Measurements from ENCODE around the gene DAG1. TPM values are rescaled to one million over a fixed set of nuclear protein-coding genes. Genes with fewer than 3 reads are reported as not detected.

Gene DAG1
- total and polyA plus RNA-seq, 2 experiments from 2014 or later: 104 to 185 TPM

DNA sequence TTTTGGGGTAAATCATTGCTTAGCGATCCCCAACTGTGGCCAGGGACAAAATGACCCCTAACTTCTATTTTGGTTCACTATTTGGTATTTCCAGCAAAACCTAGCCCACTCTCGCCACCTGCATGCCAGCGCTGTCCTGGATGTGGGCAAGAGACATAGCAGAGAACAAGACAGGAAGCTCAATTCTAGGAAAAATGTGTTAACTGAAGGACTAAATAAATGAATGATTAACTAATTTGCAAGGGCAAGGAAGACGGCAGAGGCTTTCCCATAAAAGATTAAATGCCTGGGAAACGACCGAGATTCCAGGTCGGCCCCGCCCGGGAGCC, 41.4 kb upstream of the DAG1 start:
- Histone ChIP-seq H3K27ac (no peak overlapping the region), H3K9me3 (ENCODE audit: low read depth) (no peaks in the 10 kb centered on the region), H3K27me3 (no peaks in the 10 kb centered on the region), H3K36me3 (no peaks in the 10 kb centered on the region), H3K4me3 (peak overlapping the region; percentile 46), H3K4me1 (ENCODE audit: low read depth) (no peaks in the 10 kb centered on the region)
- TF ChIP-seq, protein P1, sequence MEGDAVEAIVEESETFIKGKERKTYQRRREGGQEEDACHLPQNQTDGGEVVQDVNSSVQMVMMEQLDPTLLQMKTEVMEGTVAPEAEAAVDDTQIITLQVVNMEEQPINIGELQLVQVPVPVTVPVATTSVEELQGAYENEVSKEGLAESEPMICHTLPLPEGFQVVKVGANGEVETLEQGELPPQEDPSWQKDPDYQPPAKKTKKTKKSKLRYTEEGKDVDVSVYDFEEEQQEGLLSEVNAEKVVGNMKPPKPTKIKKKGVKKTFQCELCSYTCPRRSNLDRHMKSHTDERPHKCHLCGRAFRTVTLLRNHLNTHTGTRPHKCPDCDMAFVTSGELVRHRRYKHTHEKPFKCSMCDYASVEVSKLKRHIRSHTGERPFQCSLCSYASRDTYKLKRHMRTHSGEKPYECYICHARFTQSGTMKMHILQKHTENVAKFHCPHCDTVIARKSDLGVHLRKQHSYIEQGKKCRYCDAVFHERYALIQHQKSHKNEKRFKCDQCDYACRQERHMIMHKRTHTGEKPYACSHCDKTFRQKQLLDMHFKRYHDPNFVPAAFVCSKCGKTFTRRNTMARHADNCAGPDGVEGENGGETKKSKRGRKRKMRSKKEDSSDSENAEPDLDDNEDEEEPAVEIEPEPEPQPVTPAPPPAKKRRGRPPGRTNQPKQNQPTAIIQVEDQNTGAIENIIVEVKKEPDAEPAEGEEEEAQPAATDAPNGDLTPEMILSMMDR (IDR thresholded peaks at IDR 0.05; ENCODE audit: low read depth, low read length): peak; percentile 8
- DNase-seq (ENCODE audit: low read depth in 1 of 2, low spot score in 1 of 2): no peak

DNA sequence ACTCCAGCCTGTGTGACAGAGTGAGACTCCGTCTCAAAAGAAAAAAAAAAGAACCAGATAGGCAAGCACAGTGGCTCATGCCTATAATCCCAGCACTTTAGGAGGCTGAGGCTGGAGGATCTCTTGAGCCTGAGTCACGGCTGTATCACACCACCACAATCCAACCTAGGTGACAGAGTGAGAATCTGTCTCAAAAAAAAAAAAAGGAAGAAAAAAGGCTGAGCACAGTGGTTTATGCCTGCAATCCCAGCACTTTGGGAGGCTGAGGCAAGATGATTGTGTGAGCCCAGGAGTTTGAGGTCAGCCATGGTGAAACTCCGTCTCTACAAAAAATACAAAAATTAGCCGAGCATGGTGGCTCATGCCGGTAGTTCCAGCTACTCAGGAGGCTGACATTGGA, 35.3 kb upstream of the DAG1 start:
- TF ChIP-seq, protein P1 (IDR thresholded peaks at IDR 0.05; ENCODE audit: low read depth, low read length): no peak
- H3K4me1 ChIP-seq (ENCODE audit: low read depth): no peaks in the 10 kb centered on the region
- no peak for DNase-seq (ENCODE audit: low read depth in 1 of 2, low spot score in 1 of 2)
- H3K27ac ChIP-seq: no peak overlapping the region
- H3K36me3 ChIP-seq: no peaks in the 10 kb centered on the region
- H3K27me3 ChIP-seq: no peaks in the 10 kb centered on the region
- H3K4me3 ChIP-seq: no peak overlapping the region
- no peaks in the 10 kb centered on the region for H3K9me3 ChIP-seq (ENCODE audit: low read depth)

DNA sequence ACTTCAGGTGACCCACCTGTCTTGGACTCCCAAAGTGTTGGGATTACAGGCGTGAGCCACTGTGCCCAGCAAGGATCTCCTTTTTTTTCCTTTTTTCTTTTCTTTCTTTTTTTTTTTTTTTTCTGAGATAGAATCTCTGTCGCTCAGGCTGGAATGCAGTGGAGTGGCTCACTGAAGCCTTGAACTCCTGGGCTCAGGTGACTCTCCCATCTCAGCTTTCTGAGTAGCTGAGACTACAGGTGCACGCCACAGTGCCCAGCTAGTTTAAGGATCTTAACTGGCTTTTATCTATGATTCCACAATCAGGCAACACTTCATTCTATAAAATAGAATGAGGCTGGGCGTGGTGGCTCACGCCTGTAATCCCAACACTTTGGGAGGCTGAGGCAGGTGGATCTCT, 24.7 kb upstream of the DAG1 start:
- Histone ChIP-seq H3K27me3 (no peaks in the 10 kb centered on the region), H3K4me1 (ENCODE audit: low read depth) (no peaks in the 10 kb centered on the region), H3K36me3 (no peaks in the 10 kb centered on the region), H3K9me3 (ENCODE audit: low read depth) (no peaks in the 10 kb centered on the region), H3K27ac (no peak overlapping the region), H3K4me3 (no peak overlapping the region)
- no peak for DNase-seq (ENCODE audit: low read depth in 1 of 2, low spot score in 1 of 2)
- TF ChIP-seq, protein P1 (IDR thresholded peaks at IDR 0.05; ENCODE audit: low read depth, low read length): no peak

DNA sequence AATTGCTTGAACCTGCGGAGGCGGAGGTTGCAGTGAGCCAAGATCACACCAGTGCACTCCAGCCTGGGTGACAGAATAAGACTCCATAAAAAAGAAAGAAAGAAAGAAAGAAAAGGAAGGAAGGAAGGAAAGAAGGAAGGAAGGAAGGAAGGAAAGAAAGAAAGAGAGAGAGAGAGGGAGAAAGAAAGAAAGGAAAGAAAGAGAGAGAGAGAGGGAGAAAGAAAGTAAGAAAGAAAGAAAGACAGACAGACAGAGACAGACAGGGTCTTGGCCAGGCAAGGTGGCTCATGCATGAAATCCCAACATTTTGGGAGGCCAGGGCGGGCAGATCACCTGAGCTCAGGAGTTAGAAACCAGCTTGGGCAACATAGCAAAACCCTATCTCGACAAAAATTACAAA, 16.4 kb upstream of the DAG1 start:
- no peak for DNase-seq (ENCODE audit: low read depth in 1 of 2, low spot score in 1 of 2)
- no peaks in the 10 kb centered on the region for H3K27me3 ChIP-seq
- H3K9me3 ChIP-seq (ENCODE audit: low read depth): no peaks in the 10 kb centered on the region
- TF ChIP-seq, protein P1 (IDR thresholded peaks at IDR 0.05; ENCODE audit: low read depth, low read length): no peak
- no peaks in the 10 kb centered on the region for H3K36me3 ChIP-seq
- H3K27ac ChIP-seq: no peak overlapping the region
- H3K4me3 ChIP-seq: no peak overlapping the region
- peaks cover 9% of the 10 kb centered on the region for H3K4me1 ChIP-seq (ENCODE audit: low read depth)

DNA sequence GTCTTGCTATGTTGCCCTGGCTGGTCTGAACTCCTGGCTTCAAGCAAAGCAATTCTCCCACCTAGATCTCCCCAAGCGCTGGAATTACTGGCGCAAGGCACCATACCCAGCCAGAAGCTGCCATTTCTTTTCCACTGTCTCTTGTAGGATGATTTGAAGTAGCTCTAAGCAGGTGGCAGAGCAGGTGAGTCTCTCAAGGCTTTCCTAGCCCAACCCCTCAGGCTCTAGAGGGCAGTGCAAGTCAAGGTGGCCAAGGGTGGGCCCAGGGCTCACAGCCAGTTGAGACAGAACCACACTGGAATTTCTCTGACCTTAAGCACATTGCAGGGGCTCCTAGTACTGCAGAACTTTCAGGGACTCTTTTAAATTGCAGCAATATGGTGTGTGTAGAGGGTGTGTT, 15.6 kb upstream of the DAG1 start:
- DNase-seq (ENCODE audit: low read depth in 1 of 2, low spot score in 1 of 2): peak in 1 of 2 donors; percentile 79
- TF ChIP-seq, protein P1 (IDR thresholded peaks at IDR 0.05; ENCODE audit: low read depth, low read length): peak; percentile 23

More for the DNA sequence above, 15.6 kb upstream of the DAG1 start:
- Histone ChIP-seq H3K4me3 (no peak overlapping the region), H3K4me1 (ENCODE audit: low read depth) (peaks cover 15% of the 10 kb centered on the region), H3K9me3 (ENCODE audit: low read depth) (no peaks in the 10 kb centered on the region), H3K27ac (peak overlapping the region; percentile 85), H3K36me3 (no peaks in the 10 kb centered on the region), H3K27me3 (no peaks in the 10 kb centered on the region)

Data from cardiac muscle cell (in vitro differentiated cells and primary cell).